ENCODE measurements around the gene B4GAT1. TPM values are rescaled to one million over a fixed set of nuclear protein-coding genes. Genes with fewer than 3 reads are reported as not detected.

Gene B4GAT1
- total RNA-seq, 1 donor from 2014 or later = 25.2 TPM

- no peaks in the 10 kb centered on the region for H3K27me3 Mint-ChIP-seq (ENCODE audit: low read depth, unreplicated experiment)
Measured at GRCh38 chr11:66365711-66366619, 18.5 kb upstream of the B4GAT1 start.

DNA sequence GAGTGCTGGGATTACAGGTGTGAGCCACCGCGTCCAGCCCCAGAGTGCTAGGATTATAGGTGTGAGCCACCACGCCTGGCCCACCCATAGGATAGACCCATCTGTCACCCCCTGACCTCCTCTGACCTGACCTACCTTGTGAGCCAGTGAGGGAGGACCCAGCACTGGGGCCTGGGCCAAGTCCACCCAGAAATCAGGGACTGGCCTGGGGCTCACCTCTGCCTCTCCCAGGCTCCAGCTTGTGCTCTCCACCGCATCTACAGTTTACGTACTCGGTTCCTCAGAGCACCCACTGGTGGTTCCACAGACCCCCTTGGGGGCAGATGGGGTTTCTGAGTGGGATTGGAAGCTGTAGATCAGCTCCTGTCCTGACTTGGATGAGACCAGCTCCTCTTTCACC lies 17.7 kb upstream of the B4GAT1 start:
- DNase-seq (ENCODE audit: low read depth) = no peak
- Mint-ChIP-seq H3K4me1 (ENCODE audit: low read depth, unreplicated experiment) (peaks cover 10% of the 10 kb centered on the region), H3K27ac (ENCODE audit: unreplicated experiment) (no peak overlapping the region), H3K9me3 (ENCODE audit: unreplicated experiment) (no peaks in the 10 kb centered on the region), H3K27me3 (ENCODE audit: low read depth, unreplicated experiment) (no peaks in the 10 kb centered on the region), H3K4me3 (ENCODE audit: unreplicated experiment) (no peak overlapping the region), H3K36me3 (ENCODE audit: low read depth, unreplicated experiment) (peaks cover 7% of the 10 kb centered on the region)
- Histone ChIP-seq H3K79me2 (ENCODE audit: insufficient read depth, low read length) (no peaks in the 10 kb centered on the region), H3K4me2 (ENCODE audit: low read length) (no peak overlapping the region), H3K4me3 (ENCODE audit: insufficient read depth, low read depth, low read length) (no peak overlapping the region), H2AFZ (ENCODE audit: low read depth, low read length) (no peak overlapping the region), H4K20me1 (ENCODE audit: insufficient read depth, low read length) (no peaks in the 10 kb centered on the region), H3K4me1 (ENCODE audit: insufficient read depth, low read length) (peaks cover 4% of the 10 kb centered on the region), H3K27ac (ENCODE audit: low read depth, low read length) (no peak overlapping the region), H3K9me3 (ENCODE audit: insufficient read depth, low read depth, low read length) (no peaks in the 10 kb centered on the region), H3K36me3 (ENCODE audit: insufficient read depth, low read length) (no peaks in the 10 kb centered on the region), H3K9ac (ENCODE audit: low read length) (no peak overlapping the region), H3K27me3 (ENCODE audit: insufficient read depth, low read length) (no peaks in the 10 kb centered on the region)
- no peak for TF ChIP-seq CTCF (IDR thresholded peaks at IDR 0.05; ENCODE audit: insufficient read depth, low read depth, low read length)
- TF ChIP-seq EZH2 (IDR thresholded peaks at IDR 0.05; ENCODE audit: insufficient read depth, low read length) = no peak
- no peak for FAIRE-seq

More at GRCh38 chr11:66365711-66366619, 18.5 kb upstream of the B4GAT1 start:
- peaks cover 7% of the 10 kb centered on the region for H3K36me3 Mint-ChIP-seq (ENCODE audit: low read depth, unreplicated experiment)
- H3K4me1 Mint-ChIP-seq (ENCODE audit: low read depth, unreplicated experiment) = peaks cover 15% of the 10 kb centered on the region
- H4K20me1 ChIP-seq (ENCODE audit: insufficient read depth, low read length) = no peaks in the 10 kb centered on the region
- peaks cover 10% of the 10 kb centered on the region for H3K4me1 ChIP-seq (ENCODE audit: insufficient read depth, low read length)
- no peaks in the 10 kb centered on the region for H3K79me2 ChIP-seq (ENCODE audit: insufficient read depth, low read length)
- no peak for FAIRE-seq
- no peak overlapping the region for H3K27ac ChIP-seq (ENCODE audit: low read depth, low read length)
- no peak overlapping the region for H3K27ac Mint-ChIP-seq (ENCODE audit: unreplicated experiment)
- H2AFZ ChIP-seq (ENCODE audit: low read depth, low read length) = no peak overlapping the region
- H3K27me3 ChIP-seq (ENCODE audit: insufficient read depth, low read length) = no peaks in the 10 kb centered on the region
- H3K9me3 ChIP-seq (ENCODE audit: insufficient read depth, low read depth, low read length) = no peaks in the 10 kb centered on the region
- no peak overlapping the region for H3K4me3 ChIP-seq (ENCODE audit: insufficient read depth, low read depth, low read length)
- H3K9me3 Mint-ChIP-seq (ENCODE audit: unreplicated experiment) = no peaks in the 10 kb centered on the region
- H3K4me2 ChIP-seq (ENCODE audit: low read length) = no peak overlapping the region
- no peak for DNase-seq (ENCODE audit: low read depth)
- H3K4me3 Mint-ChIP-seq (ENCODE audit: unreplicated experiment) = no peak overlapping the region
- no peak overlapping the region for H3K9ac ChIP-seq (ENCODE audit: low read length)
- TF ChIP-seq CTCF (IDR thresholded peaks at IDR 0.05; ENCODE audit: insufficient read depth, low read depth, low read length) (no peak), EZH2 (IDR thresholded peaks at IDR 0.05; ENCODE audit: insufficient read depth, low read length) (no peak)
- H3K36me3 ChIP-seq (ENCODE audit: insufficient read depth, low read length) = no peaks in the 10 kb centered on the region

All from astrocyte (in vitro differentiated cells and primary cell).